BE2C (cell line): ENCODE measurements around the gene NTMT1.

Source experiments
- DNase-seq: peaks from one replicate; pipeline ENCODE4 v3.0.0-alpha.2; 2020
- H3K27me3 ChIP-seq: fragments of 250-450 bp; sonication (Bioruptor Pico); 2 replicates; pipeline ENCODE4 v1.5.1; 2020; ENCODE audit warnings: mild to moderate bottlenecking
- H3K36me3 ChIP-seq: fragments of 250-450 bp; sonication (Bioruptor Pico); 2 replicates; pipeline ENCODE4 v1.5.1; 2020; ENCODE audit warnings: mild to moderate bottlenecking
- H3K4me1 ChIP-seq: fragments of 250-450 bp; sonication (Bioruptor Pico); 2 replicates; pipeline ENCODE4 v1.5.1; 2020
- H3K4me3 ChIP-seq: 2 replicates; pipeline ENCODE4 v1.5.1; 2011; ENCODE audit warnings: low read depth, low read length
- H3K9me3 ChIP-seq: fragments of 250-450 bp; sonication (Bioruptor Pico); 2 replicates; pipeline ENCODE4 v1.5.1; 2020
- CTCF ChIP-seq: IDR thresholded peaks from 2 replicates; pipeline ENCODE4 v1.5.1; 2012; ENCODE audit warnings: mild to moderate bottlenecking, low read depth, low read length

The NTMT1 gene

GRCh38 chr9:129644902-129645301 is 18.9 kb downstream of the NTMT1 start:
- H3K4me1 ChIP-seq, result peaks cover 6% of the 10 kb centered on the region
- H3K9me3 ChIP-seq, result no peaks in the 10 kb centered on the region
- no peak overlapping the region for H3K4me3 ChIP-seq
- no peak for DNase-seq
- H3K36me3 ChIP-seq, result no peaks in the 10 kb centered on the region
- no peaks in the 10 kb centered on the region for H3K27me3 ChIP-seq
- no peak for TF ChIP-seq CTCF

GRCh38 chr9:129646252-129646651 is 20.3 kb downstream of the NTMT1 start:
- no peak overlapping the region for H3K4me3 ChIP-seq
- no peak for TF ChIP-seq CTCF
- DNase-seq, result no peak
- H3K27me3 ChIP-seq, result no peaks in the 10 kb centered on the region
- peaks cover 6% of the 10 kb centered on the region; the same call in 1 of the 2 replicates for H3K4me1 ChIP-seq
- no peaks in the 10 kb centered on the region for H3K9me3 ChIP-seq
- no peaks in the 10 kb centered on the region for H3K36me3 ChIP-seq

- no peaks in the 10 kb centered on the region for H3K9me3 ChIP-seq
- H3K36me3 ChIP-seq, result no peaks in the 10 kb centered on the region
- H3K27me3 ChIP-seq, result no peaks in the 10 kb centered on the region
- no peak overlapping the region for H3K4me3 ChIP-seq
- H3K4me1 ChIP-seq, result peaks cover 6% of the 10 kb centered on the region; the same call in 1 of the 2 replicates
- no peak for TF ChIP-seq CTCF
- no peak for DNase-seq
Observed at GRCh38 chr9:129646654-129647053, 20.7 kb downstream of the NTMT1 start.

- no peaks in the 10 kb centered on the region for H3K27me3 ChIP-seq
- H3K9me3 ChIP-seq, result no peaks in the 10 kb centered on the region
- peaks cover 6% of the 10 kb centered on the region; the same call in 1 of the 2 replicates for H3K4me1 ChIP-seq
- H3K4me3 ChIP-seq, result no peak overlapping the region
- no peaks in the 10 kb centered on the region for H3K36me3 ChIP-seq
- no peak for TF ChIP-seq CTCF
- DNase-seq, result no peak
Observed at GRCh38 chr9:129647635-129648034, 21.7 kb downstream of the NTMT1 start.

GRCh38 chr9:129648092-129648763 is 22.3 kb downstream of the NTMT1 start:
- no peaks in the 10 kb centered on the region for H3K36me3 ChIP-seq
- H3K4me1 ChIP-seq, result peaks cover 6% of the 10 kb centered on the region; the same call in 1 of the 2 replicates
- no peaks in the 10 kb centered on the region for H3K9me3 ChIP-seq
- H3K27me3 ChIP-seq, result no peaks in the 10 kb centered on the region
- no peak for TF ChIP-seq CTCF
- no peak overlapping the region for H3K4me3 ChIP-seq
- DNase-seq, result no peak

- no peak overlapping the region for H3K4me3 ChIP-seq
- peaks cover 6% of the 10 kb centered on the region; the same call in 1 of the 2 replicates for H3K4me1 ChIP-seq
- no peaks in the 10 kb centered on the region for H3K27me3 ChIP-seq
- H3K9me3 ChIP-seq, result no peaks in the 10 kb centered on the region
- no peaks in the 10 kb centered on the region for H3K36me3 ChIP-seq
- TF ChIP-seq CTCF, result no peak
- no peak for DNase-seq
Observed at GRCh38 chr9:129648764-129649115, 22.8 kb downstream of the NTMT1 start.
